HTERT RPE-1 (cell line): ENCODE measurements around the gene KPNA3.
"Not testable (repeated sequence)": the region's sequence is repeated elsewhere in the genome, so short reads cannot be mapped to it uniquely, and the experiment has no call there.

Experiments used
- in situ Hi-C: fragments of 300-500 bp; cut with MboI; formaldehyde crosslinking; loops from 4 replicates; pipeline ENCODE4 v1.14.3; 2020; ENCODE audit warnings: low sequenced_read_pairs

Gene KPNA3, protein sequence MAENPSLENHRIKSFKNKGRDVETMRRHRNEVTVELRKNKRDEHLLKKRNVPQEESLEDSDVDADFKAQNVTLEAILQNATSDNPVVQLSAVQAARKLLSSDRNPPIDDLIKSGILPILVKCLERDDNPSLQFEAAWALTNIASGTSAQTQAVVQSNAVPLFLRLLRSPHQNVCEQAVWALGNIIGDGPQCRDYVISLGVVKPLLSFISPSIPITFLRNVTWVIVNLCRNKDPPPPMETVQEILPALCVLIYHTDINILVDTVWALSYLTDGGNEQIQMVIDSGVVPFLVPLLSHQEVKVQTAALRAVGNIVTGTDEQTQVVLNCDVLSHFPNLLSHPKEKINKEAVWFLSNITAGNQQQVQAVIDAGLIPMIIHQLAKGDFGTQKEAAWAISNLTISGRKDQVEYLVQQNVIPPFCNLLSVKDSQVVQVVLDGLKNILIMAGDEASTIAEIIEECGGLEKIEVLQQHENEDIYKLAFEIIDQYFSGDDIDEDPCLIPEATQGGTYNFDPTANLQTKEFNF

DNA sequence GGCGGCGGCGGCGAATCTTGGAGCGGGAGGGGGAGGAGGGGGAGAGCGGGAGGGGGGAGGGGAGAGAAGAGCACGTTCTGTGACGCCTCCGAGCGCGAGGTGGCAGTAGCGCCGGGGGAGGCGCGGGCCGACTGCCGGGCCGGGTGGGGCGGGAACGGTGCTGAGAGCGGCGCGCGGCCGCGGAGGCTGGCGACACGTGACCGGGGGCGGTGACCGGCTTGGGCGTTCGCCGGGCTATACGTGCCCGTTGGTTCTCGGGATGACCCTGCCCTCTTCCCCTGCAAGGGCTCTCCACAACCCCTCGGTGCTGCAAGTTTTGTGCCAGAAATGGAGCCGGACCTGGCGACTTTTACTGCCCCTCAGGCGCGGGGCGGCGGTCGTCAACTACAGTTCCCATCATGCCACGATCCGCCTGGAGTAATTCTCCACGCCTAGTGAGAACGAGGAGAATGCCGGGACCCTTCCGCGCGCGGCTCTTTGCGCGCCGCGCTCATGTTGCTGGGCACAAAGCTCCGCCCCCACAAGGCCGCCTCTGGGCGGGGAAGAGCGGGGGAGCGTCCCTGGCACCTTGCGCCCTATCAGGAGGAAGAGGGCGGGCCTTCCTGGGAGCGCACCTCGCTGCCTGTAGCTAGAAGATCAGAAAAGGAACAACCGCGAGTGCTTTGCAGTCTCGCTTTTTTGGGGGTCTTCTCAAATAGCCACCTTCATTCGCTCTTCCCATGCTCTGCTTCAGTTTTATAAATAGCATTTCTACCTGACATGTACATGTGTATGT is at the start of gene KPNA3:
KPNA3 (minus strand) TSS at position 133 of the 775 bp plus-strand sequence. CDS start 176 bp downstream, outside the sequence.
- in situ Hi-C loops = no loop called here

DNA sequence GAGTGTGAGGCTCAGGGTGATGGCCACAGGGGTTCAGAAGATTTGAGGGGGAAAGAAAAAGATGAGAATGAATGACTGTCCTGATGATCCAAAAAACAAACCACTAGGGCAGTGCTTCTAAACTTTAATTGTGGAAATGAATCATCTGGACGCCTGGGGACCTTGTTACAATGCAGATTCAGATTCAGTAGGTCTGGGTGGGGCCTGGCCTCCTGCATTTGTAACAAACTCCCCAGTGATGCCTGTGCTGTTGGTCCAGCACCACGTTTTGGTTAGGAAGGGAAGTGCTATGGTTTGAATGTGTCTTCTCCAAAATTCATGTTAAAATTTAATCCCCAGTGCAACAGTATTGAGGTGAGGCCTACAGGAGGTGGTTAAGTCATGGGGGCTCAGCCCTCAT is 49.5 kb upstream of the KPNA3 start:
- in situ Hi-C loops = no loop called here

DNA sequence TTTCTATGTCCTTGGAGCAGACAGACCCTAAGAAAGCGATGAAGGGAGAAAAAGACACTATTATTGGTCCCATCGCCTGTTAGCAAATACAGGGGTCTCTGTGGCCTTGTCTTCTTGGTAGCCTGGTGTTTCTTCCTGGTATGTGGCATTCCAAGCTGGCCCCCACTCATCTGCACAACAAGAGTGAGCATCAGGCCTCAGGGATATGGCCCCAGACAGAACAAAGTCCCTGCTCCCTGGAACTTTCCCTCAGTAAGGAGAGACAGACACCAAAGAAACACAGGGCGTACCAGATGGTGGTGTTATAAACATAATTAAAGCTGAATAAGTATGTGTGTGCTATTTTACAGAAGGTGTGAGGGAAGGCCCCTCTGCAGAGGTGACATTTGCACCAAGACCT is 48.2 kb upstream of the KPNA3 start:
- in situ Hi-C loops = no loop called here

DNA sequence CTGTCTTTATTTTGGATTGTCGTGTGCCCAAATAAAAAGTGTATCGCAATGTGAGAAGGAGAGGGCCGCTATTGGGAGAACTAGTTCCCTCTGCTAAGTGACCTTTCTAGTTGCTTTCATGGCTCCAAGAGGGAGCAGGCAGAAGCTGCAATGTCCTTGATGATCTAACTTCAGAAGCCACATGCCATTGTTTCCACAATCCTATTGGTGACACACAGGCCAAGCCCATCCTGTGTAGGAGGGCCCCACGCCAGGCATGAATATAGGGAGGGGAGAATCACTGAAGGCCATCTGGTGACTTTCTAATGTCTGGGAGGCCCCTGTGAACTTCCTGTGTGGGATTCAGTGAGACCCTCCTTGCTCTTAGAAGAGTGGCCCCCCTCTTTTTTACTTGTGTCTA is 47.8 kb upstream of the KPNA3 start:
- in situ Hi-C loops = no loop called here

DNA sequence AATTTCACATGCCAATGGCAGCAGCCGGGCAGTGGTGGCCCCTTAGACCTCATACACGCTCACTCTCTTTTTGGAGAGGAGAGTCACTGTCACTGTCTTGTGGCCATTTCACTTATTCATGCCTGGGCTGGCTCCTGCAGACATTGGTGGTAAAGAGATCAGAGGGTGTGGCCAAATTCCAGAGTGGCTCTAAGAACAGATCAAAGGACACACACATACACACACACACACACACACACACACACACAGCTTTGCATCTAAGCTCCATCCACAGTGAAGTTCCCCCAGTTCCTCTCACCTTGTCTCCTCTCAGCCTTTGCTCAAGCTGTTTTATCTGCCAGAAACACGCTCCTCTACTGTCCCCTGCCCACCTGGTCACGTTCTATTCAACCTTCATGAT is 46.5 kb upstream of the KPNA3 start:
- in situ Hi-C loops = no loop called here

DNA sequence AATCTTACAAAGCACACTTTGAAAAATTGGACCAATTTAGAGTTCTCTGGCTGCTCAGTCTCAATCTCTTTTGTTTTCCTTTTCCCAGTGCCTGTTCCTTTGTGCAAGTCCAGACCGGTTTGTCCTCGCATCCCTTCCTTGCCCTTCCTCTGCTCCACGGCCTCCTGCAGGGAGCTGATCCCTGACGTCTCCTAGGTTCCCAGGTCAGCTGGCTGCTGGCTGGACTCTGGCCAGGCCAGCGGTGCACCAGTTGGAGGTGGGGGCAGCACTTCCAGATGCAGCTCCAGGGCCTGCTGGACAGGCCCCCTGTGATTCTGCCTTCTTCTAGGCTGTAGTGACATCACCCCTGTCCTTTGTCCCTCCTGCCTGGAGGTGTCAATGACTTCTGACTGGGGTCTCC is 44.0 kb upstream of the KPNA3 start:
- in situ Hi-C loops = no loop called here

DNA sequence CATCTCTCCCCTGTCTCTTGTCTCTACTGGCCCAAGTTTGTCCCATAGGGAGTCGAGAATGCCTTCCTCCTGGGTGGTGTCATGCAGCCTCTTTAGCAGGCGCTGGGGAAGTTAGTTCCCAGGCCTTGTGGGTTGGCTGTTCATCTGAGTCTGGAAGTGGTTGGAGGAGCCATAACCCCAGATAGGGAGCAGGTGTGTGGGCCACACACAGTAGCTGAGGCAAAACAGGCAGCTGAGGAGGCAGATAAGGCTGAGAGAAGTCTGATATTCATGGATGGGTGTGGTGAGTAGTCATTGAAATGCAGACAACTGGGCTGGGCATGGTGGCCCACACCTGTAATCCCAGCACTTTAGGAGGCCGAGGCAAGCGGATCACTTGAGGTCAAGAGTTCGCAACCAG is 40.9 kb upstream of the KPNA3 start:
- in situ Hi-C loops = no loop called here

DNA sequence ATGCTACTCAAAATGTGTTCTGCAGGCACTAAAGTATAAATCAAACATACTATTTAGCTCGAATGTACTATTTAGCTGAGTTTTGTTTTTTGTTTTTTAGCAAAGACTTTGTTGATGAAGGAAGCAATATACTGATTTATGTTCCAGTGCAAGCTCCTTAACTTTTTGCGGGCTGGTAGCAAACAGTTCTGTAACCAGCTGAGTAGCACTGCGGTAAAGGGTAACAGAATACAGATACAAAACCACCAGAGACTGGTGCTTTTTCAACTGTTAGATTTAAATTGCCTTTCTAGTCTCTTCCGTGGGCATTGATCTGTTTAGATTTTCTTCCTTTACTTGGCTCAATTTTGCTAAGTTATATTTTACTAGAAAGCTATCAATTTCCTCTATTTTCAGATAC is 39.0 kb upstream of the KPNA3 start:
- in situ Hi-C loops = no loop called here

DNA sequence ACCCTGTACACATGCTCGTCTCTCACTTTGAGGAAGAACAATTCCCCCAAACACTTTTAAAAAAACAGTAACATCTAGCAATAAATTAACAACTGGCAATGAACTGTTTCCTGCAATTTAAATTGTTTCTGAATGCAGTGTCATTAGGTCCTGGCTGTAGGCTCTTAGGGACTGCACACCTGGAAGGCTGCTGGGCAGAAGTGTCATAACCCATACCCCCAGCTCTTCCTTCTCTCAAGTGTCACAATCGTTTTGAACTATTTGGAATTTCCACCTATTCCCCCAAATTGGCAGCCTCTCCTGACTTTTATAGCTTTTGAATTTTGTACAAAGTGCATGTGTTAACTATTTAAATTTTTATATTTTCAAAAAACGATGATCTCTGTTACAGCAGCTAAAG is 38.2 kb upstream of the KPNA3 start:
- in situ Hi-C loops = no loop called here

DNA sequence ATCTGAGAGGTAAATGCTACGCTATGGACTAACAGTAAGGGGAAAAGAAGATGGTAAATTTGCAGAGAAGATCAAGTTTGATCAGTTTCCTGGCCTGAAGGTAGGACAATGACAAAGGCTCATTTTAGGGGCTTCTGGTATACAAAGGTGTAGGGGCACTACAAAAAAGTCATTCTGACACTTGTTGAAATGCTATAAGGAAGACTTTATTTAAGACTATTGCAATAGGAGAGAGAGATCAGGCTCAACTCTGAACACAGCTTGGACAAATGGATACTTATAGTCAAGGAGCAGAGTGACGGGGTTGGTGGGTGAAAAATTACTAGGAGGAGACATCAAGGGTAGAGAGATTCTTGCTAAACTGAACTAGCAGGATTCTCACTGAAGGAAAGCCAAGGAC is 37.2 kb upstream of the KPNA3 start:
- in situ Hi-C loops = no loop called here

DNA sequence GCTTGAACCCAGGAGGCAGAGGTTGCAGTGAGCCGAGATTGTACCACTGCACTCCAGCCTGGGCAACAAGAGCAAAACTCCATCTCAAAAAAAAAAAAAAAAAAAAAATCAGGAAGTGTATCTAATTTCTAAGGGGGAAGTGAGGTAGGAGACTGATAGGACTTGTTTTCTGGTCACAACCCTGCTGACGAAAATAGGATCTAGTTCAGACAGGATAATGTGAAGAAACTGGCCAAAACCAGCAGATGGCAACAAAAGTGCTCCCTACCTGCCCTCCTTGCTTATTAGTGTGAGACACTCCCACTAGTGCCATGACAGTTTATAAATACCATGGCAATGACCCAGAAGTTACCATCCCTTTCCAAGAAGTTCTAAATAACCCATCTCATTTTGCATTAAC is 36.0 kb upstream of the KPNA3 start:
- in situ Hi-C loops = no loop called here

DNA sequence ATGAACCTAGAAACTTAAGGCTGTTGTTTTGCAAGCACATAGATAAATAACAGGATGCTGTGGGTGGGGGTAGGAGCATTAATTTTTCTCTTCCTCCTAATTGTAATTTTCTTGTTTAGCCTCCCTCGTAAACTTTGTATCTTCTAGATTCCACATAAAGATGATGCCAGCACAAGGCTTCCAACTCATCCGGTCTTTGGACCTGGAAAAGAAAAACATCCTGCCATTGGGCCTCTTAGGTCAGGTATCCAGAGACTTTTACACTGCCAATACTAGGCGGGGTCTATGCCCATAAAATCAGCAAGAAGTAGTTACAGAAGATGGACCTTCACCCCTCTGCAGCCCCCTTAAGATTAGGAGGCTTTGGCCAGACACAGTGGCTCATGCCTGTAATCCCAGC is 35.4 kb upstream of the KPNA3 start:
- in situ Hi-C loops = no loop called here

DNA sequence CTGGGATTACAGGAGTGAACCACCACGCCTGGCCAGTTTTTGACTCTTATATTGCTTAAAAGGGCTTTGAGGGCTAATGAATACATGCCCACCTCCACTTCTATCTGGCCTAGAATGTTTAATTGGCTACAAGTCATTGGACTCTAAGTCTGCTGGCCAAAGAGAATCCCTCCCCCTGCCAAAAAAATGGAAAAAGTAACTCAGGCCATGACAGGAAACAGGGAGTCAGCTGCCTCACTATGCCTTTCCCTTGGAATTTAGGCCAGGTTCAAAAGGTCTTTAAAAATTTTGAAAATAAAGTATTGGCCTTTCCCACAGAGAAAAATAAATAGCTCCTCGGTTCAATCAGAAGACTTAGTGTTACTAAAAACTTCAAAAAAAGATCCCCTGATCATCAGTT is 34.9 kb upstream of the KPNA3 start:
- in situ Hi-C loops = no loop called here

DNA sequence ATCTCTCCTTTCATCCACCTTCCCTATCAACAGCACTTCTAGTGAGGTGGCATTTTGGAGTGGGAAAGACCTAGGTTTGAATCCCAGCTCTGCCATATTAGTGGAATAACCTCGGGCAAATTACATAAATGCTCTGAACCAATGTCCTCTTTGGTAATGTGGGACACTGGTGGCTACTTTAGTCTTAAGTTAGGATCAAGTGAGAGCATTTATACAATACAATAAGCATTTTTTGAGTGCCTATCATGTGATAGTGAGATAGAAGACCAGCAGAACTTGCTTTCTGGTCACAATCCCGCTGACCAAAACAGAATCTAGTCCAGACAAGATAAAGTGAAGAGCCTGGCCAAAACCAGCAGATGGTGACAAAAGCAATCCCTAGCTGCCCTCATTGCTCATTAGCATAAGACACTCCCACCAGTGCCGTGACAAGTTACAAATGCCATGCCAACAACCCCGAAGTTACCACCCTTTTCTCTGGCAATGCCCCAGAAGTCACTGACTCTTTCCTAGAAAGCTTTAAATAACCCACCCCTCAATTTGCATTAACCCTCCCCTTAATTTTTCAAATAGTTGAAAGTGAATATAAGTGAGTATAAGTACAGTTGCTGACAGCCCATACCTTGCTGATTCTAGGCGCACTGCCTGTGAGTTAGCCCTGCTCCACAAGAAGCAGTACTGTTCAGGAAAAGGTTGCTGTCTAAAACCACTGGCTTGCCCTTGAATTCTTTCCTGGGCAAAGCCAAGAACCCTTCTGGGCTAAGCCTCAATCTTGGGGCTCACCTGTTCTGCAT is 28.9 kb upstream of the KPNA3 start:
- in situ Hi-C loops = no loop called here

DNA sequence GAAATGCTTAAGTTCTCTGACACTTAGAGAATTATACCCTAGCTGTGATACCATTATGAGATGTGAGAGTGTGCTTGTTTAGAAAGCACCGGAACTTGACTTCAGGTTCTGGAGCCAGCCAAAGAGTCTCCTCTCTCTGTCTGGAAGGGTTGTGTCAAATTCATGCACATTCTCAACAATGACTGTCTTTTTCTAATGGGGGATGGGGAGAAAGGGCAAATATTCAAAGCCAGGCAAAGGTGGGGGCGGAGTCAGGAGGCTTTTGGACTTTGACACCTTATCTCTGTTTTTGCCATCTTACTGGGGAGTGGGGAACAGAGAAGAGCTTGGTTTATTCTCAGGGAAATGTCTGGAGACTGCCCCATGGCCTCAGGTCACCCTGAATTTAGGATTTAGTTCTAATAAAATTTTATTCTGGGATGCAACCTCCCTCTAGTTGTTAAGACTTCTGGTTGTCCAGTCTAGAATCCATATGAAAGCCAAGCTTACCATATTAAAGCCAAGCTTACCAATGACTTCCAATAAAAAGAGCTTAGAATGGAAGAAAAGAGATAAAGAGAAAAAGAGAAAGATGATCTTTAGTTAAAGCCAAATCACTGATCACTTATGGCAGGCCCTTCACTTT is 28.2 kb upstream of the KPNA3 start:
- in situ Hi-C loops = no loop called here

DNA sequence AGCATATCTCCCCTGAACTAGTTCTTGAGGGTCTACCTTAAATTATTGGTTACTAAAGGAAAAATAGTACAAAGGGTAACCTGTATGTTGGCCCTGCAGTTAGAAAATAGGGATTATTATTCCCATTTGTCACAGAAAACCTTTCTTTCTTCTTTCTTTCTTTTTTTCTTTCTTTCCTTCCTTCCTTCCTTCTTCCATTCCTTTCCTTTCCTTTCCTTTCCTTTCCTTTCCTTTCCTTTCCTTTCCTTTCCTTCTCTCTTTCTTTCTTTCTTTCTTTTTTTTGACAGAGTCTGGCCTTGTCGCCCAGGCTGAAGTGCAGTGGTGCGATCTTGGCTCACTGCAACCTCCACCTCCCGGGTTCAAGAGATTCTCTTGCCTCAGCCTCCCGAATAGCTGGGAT is 23.6 kb upstream of the KPNA3 start:
- in situ Hi-C loops = not testable (repeated sequence)

DNA sequence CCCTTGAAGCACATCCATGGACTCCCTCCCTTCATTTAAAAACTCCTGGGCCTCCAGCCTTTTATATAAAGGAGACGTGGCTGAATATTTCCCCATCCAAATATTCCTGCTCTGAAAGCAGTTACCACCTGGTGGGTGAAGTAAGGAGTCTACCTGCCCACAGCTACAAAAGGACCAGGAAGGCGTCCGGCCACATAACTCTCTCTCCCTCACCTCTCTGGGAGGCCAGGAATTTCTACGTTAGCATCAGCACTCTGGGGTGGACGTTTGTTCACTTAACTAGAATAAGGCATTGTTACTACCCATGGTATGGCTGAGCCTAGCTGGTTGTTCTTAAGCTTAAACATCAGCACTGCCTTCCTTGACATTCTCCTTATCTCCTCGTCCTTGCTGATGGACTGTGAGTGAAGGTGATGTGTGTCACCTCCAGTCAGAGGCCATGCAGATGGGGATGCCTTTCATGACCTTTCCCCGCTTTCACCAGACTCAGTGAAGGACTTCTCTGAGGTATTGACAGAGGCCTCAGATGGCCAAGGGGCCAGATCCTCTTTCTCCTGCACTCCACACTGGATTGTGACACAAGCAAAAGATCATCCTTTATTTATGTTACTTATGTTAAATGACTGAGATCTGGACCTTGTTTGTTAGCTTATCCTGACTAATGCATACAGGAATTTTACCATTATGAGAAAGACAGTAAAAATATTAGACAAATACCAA is 22.2 kb upstream of the KPNA3 start:
- in situ Hi-C loops = no loop called here

DNA sequence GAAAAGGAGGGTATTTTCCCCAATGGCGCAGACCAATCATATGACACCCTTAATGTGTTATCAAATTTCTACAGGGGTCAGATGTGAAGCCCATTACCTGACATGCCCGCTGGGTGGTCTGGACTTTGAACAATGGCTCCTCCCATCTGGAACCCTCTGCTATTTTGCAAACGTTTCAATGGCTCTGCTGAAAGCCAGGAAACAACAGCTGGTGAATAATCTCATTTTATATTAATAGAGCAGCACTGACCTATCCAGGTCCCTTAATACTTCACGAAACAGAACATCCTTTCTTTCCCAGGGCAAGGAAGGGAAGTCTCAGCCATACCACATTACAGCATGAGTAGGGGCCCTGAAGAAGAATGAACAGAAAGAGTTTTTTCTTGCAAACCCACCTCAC is 20.3 kb upstream of the KPNA3 start:
- in situ Hi-C loops = no loop called here

DNA sequence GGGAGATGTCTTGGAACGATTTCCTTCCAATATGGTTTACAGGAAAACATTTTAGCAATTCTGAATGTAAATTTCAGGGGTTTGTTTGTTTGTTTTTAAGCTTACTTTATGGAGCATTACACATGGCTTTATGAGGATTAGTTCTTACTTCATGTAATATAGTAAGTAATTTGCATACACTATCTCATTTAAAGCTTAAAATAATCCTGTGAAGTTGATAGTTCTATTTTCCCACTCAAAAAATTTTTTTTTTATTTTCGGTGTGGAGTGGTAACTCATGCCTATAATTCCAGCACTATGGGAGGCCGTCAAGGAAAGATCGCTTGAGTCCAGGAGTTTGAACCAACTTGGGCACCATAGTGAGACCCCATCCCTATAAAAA is 19.0 kb upstream of the KPNA3 start:
- in situ Hi-C loops = no loop called here
